GM19240 (cell line): ENCODE results near the gene PAN2.
A peak's percentile ranks its signal among the peaks of the same experiment; 100 is the strongest.
"Not testable (repeated sequence)": the region's sequence is repeated elsewhere in the genome, so short reads cannot be mapped to it uniquely, and the experiment has no call there.

Experiments
- DNase-seq: peaks from one replicate; pipeline ENCODE4 v3.0.0; 2011; ENCODE audit warnings: low spot score; ENCODE audit not compliant: insufficient read length

Gene PAN2

DNA sequence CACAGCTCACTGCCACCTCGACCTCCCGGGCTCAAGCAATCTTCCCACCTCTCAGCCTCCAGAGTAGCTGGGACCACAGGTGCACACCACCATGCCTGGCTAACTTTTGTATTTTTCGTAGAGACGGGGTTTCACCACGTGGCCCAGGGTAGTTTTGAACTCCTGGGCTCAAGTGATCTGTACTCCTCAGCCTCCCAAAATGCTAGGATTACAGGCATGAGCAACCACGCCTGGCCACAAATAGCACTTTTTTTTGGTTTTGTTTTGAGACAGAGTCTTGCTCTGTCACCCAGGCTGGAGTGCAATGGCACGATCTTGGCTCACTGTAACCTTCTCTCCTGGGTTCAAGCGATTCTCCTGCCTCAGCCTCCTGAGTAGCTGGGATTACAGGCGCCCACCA, 13.5 kb upstream of the PAN2 start:
- DNase-seq, result not testable (repeated sequence)

DNA sequence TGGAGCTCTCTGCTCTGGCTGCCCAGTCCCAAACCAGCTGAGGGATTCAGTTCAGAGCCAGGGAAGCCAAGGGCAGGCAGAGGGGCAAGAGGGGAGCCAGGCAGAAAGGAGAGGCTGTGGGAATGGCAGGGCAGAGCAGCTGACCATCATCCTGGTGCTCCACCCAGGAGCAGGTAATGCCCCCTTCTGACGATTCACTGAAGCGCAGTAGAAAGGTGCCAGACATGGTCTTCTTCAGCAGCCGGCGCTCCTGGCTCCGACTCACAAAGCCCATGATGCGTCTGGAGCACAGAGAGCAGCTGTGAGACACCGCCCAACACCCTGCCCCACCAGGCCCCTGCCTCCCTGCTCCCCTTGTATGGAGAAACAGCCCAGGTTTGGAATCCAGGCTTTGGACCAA, 12.9 kb upstream of the PAN2 start:
- no peak for DNase-seq

DNA sequence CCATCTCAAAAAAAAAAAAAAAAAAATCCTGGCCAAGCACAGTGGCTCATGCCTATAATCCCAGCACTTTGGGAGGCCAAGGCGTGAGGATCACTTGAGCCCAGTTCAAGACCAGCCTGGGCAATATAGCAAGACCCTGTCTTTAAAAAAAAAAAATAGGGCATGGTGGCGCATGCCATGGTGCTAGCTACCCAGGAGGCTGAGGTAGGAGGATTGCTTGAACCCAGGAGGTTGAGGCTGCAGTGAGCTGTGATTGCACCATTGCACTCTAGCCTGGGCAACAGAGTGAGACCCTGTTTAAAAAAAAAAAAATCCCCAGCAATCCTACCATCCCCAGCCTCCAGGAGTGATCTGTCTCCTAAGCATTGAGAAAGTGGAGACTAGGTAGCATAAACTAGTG, 8.5 kb upstream of the PAN2 start:
- DNase-seq, result not testable (repeated sequence)

DNA sequence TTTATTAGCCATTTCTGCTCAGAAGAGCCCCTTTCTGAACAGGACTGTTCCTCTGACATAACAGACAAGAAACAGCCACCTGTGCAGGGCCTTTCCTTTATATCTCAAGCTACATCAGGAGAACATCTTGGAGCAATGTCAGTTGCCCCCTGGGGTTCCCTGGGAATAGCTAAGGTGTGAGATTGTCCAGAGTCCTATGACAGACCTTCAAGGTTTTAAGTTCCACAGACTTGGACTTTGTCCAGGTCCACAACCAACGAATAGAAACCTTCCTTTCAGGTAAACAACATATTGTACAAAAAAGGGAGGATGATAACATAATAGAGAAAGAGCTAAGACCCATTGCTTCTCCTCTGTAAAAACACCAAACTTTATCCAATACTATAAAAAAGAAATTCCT, 7.8 kb upstream of the PAN2 start:
- DNase-seq, result no peak

DNA sequence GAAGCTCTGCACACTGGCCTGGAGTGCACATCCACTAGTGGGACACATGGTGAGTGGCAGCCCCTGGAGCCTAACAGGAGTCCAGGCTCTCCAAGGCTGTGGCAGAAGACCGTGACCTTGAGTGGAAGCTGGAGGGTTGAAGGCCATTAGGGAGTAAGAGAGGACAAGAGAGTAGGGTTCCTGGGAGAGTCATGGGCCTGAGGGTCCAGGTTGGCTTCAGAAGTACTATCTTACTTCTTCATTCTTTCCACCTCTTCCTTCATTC, 5.3 kb upstream of the PAN2 start:
- no peak for DNase-seq

DNA sequence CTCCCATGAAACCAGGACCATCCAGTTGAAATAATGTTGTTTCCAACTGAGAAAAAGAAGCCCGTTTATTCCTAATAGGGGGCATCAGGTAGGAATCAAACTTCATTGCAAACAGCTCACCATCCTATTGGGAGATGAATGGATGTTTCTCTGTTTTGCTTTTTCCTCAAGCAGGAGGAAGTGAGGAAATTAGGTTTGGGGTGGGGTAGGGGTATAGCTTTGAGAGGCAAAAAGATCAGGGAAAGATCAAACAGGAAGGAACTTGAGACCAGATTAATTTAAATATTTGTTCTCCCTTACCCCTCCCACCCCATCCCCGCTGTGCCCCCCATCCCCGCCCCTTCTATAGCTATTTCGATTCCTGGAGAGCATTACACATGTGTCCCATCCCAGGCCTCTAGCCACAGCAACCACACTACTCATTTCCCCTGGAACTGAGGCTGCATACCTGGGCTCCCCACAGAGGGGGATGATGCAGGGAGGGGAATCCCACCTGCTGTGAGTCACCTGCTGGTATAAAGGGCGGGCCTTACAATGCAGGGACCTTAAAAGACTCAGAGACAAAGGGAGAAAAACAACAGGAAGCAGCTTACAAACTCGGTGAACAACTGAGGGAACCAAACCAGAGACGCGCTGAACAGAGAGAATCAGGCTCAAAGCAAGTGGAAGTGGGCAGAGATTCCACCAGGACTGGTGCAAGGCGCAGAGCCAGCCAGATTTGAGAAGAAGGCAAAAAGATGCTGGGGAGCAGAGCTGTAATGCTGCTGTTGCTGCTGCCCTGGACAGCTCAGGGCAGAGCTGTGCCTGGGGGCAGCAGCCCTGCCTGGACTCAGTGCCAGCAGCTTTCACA, 4.7 kb upstream of the PAN2 start, which contains the start of gene IL23A:
IL23A (plus strand) TSS at position 577 of the 850 bp plus-strand sequence; CDS start at position 738, 161 bp downstream.
- no peak for DNase-seq

DNA sequence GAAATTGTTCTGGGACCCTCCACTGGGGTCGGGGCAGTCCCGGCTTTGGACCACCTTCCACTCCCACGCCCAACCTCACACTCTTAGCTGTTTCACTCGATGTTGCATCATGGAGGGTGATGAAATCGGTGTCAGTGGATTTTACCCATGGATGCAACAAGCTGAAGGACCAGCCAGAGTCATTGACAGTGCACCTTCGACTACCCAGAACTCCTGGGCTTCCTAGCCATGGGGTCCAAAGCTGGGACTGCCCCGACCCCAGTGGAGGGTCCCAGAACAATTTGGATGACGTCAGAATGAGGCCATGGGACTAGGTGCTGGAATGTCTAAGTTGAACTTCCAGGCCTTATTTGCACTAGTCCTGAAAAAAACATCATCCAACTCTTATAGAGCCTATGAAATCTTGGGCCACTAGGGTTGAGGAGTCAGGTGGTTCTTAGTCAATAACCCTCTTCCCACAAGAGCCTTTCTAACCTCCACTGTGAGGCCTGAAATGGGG, 4.0 kb upstream of the PAN2 start:
- DNase-seq, result no peak

DNA sequence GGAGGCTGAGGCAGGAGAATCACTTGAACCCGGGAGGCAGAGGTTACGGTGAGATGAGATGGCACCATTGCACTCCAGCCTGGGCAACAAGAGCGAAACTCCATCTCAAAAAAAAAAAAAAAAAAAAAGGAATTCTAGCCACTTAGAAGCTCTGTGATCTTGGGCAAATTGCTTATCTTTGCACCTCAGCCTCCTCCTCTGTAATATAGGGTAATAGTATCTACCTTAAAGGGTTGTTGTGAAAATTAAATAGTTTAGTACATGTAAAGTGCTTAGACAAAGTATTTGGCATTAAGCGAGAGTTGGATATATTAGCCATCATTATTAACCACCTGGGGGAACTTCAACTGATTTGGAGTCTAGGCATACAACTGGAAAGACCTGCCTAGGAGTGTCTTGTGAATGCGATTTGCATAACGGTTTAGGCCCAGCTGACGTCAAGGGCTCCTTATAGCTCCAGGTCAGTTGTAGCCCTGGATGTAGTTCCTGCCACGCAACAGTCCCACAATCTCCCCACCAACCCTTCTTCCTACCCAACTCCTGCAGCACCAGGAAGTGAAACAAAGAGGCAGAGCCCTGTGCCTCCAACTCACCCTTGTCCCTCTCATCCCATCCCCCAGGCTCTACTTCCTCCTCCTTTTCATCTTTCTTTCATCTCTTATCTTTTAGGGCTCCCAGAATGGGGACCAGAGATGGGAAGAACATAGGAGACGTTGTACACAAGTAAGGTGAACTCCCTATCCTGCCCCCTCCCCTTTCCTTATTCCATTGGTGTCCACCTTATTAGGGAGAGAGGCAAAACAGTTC, 2.8 kb upstream of the PAN2 start:
- DNase-seq, result no peak

DNA sequence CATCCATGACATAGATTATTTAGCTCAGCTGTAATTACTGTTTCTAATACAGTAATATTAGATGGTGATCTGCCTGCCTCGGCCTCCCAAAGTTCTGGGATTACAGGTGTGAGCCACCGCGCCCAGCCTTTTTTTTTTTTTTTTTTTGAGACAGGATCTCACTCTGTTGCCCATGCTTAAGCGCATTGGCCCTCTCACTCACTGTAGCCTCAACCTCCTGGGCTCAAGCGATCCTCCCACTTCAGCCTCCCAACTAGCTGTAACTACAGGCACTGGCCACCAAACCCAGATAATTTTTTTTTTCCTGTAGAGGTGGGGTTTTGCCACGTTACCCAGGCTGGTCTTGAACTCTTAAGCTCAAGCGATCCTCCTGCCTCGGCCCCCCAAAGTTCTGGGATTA, 1.7 kb upstream of the PAN2 start:
- not testable (repeated sequence) for DNase-seq

DNA sequence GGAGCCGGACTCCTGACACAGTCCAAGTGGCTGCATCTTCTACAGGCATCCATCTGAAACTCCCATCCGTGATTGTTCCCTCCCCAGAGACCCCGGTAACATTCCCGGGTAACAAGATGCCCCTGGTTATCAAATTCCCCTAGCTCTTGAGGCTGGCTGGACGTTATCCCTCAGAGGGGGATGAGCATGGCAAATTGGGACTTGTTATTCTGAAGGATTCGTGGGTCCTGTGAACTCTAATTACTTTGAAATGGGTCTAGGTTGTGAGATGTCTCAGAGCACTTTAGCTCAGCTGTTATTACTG, 642 bp upstream of the PAN2 start:
- DNase-seq, result no peak

DNA sequence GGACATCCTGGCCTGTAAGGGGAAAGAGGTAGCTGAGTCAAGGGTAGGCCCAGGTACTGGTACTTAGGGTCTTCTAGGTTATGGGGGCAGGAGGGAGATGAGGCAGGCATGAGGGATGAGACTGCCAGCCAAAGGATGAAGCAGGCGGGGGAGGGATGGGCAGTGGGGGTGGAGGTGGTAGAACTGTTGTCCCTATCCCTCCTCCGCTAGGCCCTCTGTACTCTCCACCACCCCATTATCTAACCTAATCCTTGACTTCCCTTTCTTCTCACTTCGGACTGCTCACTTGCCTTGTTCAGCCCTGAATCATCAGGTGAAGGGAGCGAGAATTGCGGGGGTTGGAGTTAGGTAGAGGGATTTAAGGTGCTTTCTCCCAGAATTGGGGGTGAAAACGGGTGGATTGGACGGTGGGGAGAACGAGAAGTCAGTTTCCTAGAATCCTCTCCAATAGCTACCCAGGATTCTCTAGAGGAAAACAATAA, 562 bp downstream of the PAN2 start:
- DNase-seq, result no peak

DNA sequence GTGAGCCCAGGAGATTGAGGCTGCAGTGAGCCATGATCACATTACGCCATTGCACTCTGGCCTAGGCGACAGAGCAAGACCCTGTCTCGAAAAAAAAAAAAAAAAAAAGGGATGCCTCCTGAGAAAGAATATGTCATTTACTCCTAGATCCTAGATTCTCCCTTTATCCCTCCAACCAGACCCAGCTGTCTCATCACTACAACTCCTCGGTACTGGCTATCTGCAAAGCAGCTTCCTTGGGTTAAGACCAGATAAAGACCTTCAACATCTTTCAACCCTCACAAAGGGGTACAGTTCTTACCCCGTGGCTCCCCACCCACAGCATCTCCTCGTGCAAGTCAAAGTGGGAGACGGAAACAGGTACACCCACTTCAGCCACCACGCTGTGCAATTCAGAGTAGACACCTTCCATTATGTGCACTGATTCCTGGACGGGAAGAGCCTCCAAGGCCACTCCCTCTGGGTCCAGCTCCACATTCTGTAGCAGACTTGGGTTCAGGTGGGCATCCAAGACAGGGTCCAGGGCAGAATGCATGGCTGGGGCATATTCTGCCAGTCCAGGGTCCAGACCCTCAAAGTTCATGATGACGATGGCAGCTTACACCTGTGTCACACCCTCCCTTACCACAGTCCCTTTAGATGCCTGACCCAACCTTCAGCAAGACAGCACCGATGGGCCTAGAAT, 1.1 kb downstream of the PAN2 start:
- DNase-seq, result no peak

DNA sequence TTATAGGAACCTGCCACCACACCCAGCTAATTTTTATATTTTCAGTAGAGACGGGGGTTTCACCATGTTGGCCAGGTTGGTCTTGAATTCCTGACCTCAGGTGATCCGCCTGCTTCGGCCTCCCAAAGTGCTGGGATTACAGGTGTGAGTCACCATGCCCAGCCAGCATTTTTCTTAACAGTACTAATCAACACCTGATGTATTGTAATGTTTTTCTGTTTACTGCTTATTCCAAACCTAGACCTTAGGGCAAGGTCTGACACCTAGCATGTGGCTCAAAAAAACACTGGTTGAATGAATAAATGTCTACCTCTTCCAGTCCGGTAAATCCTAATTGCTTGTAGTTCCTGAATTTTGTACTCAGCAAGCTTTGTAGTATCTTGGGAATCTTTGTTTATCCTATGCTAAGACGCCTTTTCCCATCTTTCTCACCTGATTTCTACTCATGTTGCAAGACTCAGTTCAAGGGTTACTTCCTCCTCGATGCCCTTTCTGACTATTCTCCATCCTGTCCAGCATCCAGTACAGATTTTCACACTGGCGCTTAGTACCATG, 2.8 kb downstream of the PAN2 start:
- DNase-seq, result no peak

DNA sequence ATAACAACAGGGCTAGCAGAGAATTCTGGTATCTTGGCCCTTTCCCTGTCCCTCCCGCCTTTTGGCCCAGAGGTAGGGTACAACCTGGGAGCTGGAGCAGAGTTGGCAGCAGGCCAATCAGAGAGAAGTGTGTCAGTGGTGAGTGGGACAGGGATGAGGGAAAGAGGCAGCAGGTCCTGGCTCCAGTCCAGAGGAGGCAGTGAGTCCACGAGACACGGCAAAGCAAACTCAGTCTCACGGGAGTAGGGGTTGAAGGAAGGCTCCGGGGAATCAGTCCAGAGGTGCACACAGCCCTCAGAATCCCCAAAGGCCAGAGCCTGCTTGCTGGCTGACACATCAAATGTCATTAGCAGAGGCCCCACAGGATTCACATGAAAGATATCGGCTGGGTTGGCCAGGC, 7.3 kb downstream of the PAN2 start:
- no peak for DNase-seq

DNA sequence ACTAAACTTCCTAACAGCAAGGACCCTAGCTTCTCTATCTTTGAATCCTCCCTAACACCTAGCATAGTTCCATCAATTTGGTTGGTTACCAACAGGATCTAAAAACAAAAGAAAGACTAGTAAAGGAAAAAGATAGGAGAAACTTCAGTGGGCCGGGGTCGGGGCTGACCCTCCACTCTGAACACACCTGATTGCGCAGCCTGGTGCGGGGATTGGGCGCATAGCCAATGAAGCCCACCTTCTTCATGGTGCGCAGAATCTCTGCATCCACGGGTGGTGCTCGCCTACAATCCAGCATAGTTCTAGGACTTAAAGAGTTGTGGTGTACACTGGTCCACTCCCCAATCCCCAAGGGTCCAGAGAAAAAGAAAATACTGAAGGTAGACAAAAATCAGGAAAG, 7.7 kb downstream of the PAN2 start:
- DNase-seq, result no peak

DNA sequence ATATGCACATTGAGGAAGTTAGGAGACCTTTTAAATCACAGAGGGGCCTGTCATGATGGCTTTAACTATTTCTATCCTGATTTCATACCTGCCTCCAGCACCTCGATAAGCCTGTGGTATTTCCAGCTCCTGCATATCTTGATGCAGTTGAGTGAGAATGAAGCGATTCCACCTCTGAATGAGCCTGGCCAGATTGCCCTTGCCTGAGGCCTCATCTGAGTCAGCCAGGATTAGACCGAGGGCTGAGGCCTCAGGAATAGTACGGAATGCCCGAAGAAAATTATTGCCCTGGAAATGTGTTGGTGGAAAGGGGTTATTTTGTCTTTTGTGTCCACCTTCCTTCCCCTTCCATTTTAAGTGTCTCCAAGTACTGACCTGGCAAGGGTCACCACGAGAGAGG, 9.6 kb downstream of the PAN2 start:
- no peak for DNase-seq

DNA sequence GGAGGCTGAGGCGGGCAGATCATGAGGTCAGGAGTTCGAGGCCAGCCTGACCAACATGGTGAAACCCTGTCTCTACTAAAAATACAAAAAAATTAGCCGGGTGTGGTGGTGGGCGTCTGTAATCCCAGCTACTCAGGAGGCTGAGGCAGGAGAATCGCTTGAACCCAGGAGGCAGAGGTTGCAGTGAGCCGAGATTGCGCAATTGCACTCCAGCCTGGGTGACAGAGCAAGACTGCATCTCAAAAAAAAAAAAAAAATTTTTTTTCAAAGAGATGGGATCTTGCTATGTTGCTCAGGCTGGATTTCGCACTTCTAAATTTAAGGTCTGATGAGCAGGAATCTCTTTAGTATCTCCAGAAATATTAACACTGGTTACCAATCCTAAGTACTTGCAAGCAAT, 12.2 kb downstream of the PAN2 start:
- DNase-seq, result not testable (repeated sequence)

DNA sequence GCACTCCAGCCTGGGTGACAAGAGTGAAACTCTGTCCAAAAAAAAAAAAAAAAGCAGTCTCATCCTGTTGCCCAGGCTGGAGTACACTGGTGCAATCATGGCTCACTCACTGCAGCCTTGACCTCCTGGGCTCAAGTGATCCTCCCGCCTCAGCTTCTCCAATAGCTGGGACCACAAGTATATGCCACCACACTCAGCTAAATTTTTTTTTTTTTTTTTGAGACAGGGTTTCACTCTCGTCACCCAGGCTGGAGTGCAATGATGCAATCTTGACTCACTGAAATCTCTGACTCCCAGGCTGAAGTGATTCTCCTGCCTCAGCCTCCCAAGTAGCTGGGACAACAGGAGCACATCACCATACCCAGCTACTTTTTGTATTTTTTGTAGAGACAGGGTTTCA, 12.8 kb downstream of the PAN2 start:
- DNase-seq, result no peak

DNA sequence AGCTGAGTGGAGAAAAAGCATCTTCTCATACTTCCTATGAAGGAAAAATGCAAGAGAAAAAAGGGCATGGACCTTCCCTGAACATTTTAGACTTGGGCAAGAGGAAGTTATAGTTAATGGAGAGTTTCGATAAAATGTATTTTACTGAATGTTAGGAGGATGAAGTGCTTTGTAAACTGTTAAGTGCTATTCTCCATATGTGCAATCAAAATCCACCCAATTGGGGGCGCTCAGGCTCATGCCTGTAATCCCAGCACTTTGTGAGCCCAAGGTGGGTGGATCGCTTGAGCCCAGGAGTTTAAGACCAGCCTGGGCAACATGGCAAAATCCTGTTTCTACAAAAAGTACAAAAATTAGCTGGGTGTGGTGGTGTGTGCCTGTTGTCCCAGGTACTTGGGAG, 16.1 kb downstream of the PAN2 start:
- DNase-seq, result no peak

DNA sequence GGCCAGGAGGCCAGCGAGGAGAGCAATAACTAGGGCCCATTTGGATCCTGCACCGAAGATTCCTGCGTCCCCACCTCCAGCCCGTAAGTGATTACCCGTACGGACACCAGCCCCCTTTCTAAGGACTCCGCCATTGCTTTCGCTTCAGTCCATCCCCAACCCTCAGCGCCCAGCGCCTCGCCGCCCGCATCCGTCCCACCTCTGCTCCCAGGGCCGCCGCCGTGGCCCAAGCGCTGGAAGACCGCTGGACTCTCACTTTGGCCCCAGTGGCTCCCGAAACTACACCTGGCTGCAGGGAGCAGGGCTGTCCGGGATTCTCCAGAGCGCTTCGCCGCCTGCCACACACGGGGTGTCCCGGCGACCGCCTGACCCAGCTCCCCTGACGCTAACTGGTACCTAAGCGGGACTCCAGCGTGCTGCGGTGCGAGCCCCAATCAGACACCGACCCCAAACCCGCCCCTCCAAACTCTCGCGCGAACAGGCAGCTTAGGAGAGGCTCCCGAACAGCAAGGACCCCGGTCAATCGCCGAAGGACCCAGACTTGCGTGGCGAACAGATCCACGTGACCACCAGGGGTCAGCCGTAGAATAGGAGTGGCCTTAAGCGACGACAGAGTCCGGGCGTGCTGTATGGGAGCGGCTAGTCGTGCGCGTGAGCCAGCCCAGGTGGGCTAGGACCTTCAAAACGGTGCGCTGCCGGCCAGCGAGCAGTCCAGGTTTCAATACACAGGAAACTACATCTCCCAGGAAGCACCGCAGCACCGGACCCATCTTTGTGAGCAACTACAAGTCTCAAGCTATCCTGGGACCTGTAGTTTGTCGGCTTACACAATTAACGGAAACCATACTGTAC, 18.0 kb downstream of the PAN2 start, which contains the start of gene CNPY2:
CNPY2 (minus strand) TSS at position 367 of the 852 bp plus-strand sequence. CDS start 771 bp downstream, outside the sequence.
- peak; percentile 94 for DNase-seq

DNA sequence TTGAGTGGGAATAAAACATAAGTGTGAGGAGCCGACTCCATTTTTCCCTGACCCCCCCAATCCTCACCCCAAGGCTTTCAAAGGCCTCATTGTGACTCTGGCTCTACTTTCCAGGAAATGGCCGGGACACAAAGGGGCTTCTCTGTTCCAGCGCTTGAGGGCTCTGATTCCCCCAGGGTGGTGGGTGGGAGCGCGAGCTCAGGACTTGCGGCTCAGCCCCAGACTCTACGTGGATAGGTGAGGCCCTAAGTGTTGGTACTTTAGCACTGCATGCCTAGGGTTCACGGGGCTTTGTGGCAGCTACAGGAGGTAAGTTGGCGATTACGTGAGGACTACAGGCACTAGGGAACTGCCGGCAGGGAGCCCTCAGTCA, 18.6 kb downstream of the PAN2 start:
- no peak for DNase-seq
